ENCODE measurements around the gene DOCK8. TPM values are rescaled to one million over a fixed set of nuclear protein-coding genes. Genes with fewer than 3 reads are reported as not detected.

The DOCK8 gene
- total RNA-seq, 1 donor from 2014 or later, result 0.22 TPM

- TF ChIP-seq, protein P1, sequence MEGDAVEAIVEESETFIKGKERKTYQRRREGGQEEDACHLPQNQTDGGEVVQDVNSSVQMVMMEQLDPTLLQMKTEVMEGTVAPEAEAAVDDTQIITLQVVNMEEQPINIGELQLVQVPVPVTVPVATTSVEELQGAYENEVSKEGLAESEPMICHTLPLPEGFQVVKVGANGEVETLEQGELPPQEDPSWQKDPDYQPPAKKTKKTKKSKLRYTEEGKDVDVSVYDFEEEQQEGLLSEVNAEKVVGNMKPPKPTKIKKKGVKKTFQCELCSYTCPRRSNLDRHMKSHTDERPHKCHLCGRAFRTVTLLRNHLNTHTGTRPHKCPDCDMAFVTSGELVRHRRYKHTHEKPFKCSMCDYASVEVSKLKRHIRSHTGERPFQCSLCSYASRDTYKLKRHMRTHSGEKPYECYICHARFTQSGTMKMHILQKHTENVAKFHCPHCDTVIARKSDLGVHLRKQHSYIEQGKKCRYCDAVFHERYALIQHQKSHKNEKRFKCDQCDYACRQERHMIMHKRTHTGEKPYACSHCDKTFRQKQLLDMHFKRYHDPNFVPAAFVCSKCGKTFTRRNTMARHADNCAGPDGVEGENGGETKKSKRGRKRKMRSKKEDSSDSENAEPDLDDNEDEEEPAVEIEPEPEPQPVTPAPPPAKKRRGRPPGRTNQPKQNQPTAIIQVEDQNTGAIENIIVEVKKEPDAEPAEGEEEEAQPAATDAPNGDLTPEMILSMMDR (IDR thresholded peaks at IDR 0.05; ENCODE audit: partially characterized antibody, unreplicated experiment), result no peak
- no peak overlapping the region for H3K4me3 Mint-ChIP-seq (ENCODE audit: unreplicated experiment)
- DNase-seq, result no peak
- no peaks in the 10 kb centered on the region for H3K9me3 Mint-ChIP-seq (ENCODE audit: unreplicated experiment)
- no peak overlapping the region for H3K27ac Mint-ChIP-seq (ENCODE audit: unreplicated experiment)
- no peaks in the 10 kb centered on the region for H3K4me1 Mint-ChIP-seq (ENCODE audit: low read depth, unreplicated experiment)
- no peaks in the 10 kb centered on the region for H3K27me3 Mint-ChIP-seq (ENCODE audit: unreplicated experiment)
- H3K36me3 Mint-ChIP-seq (ENCODE audit: unreplicated experiment), result no peaks in the 10 kb centered on the region
These were observed 262.5 kb downstream of the DOCK8 start for GRCh38 chr9:477193-477592.

DNA sequence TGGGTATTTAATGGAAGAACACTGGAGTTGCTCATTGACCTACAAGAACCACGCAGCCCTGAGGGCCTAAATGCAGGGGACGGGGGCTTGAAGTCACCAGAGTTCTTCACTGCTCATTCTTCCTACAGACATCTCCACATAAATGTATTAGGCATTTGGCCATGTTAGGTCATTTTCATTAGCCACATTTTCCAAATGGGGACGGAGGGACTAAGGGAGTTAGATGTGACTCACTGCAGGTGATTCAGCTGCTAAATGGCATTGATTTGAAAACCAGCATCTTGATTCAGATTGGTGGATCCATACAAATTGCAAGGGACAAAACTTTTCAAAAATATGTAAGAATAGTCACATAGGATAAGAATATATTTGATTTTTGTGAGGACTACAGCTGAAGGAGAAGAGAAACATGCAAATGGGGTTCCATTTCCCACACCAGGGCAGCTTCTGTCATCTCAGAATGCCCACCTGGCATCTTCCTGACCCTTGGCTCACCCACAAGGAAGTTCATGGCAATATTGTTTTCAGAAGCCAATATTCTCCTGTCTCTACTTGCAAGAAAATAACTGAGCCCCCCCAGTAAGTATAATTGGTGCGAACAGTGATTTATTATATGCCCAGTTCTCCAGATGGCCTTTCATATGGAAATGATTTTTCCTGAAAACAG is 264.8 kb downstream of the DOCK8 start:
- TF ChIP-seq, protein P1 (IDR thresholded peaks at IDR 0.05; ENCODE audit: partially characterized antibody, unreplicated experiment), result no peak

GRCh38 chr9:479971-480350 is 265.3 kb downstream of the DOCK8 start:
- Mint-ChIP-seq H3K4me1 (ENCODE audit: low read depth, unreplicated experiment) (no peaks in the 10 kb centered on the region), H3K9me3 (ENCODE audit: unreplicated experiment) (peaks cover 3% of the 10 kb centered on the region), H3K27me3 (ENCODE audit: unreplicated experiment) (peaks cover under 1% of the 10 kb centered on the region), H3K36me3 (ENCODE audit: unreplicated experiment) (peaks cover 12% of the 10 kb centered on the region), H3K27ac (ENCODE audit: unreplicated experiment) (no peak overlapping the region), H3K4me3 (ENCODE audit: unreplicated experiment) (no peak overlapping the region)
- no peak for DNase-seq
- TF ChIP-seq, protein P1 (IDR thresholded peaks at IDR 0.05; ENCODE audit: partially characterized antibody, unreplicated experiment), result no peak

More for the DNA sequence above, 264.8 kb downstream of the DOCK8 start:
- no peak overlapping the region for H3K27ac Mint-ChIP-seq (ENCODE audit: unreplicated experiment)
- no peaks in the 10 kb centered on the region for H3K4me1 Mint-ChIP-seq (ENCODE audit: low read depth, unreplicated experiment)
- H3K36me3 Mint-ChIP-seq (ENCODE audit: unreplicated experiment), result peaks cover 8% of the 10 kb centered on the region
- no peaks in the 10 kb centered on the region for H3K9me3 Mint-ChIP-seq (ENCODE audit: unreplicated experiment)
- no peak for DNase-seq
- H3K27me3 Mint-ChIP-seq (ENCODE audit: unreplicated experiment), result no peaks in the 10 kb centered on the region
- H3K4me3 Mint-ChIP-seq (ENCODE audit: unreplicated experiment), result no peak overlapping the region

GRCh38 chr9:482739-483138 is 268.1 kb downstream of the DOCK8 start:
- Mint-ChIP-seq H3K9me3 (ENCODE audit: unreplicated experiment) (peaks cover 3% of the 10 kb centered on the region), H3K4me3 (ENCODE audit: unreplicated experiment) (no peak overlapping the region), H3K27ac (ENCODE audit: unreplicated experiment) (no peak overlapping the region), H3K27me3 (ENCODE audit: unreplicated experiment) (peaks cover 2% of the 10 kb centered on the region), H3K36me3 (ENCODE audit: unreplicated experiment) (peaks cover 12% of the 10 kb centered on the region), H3K4me1 (ENCODE audit: low read depth, unreplicated experiment) (no peaks in the 10 kb centered on the region)
- DNase-seq, result no peak
- TF ChIP-seq, protein P1 (IDR thresholded peaks at IDR 0.05; ENCODE audit: partially characterized antibody, unreplicated experiment), result no peak

DNA sequence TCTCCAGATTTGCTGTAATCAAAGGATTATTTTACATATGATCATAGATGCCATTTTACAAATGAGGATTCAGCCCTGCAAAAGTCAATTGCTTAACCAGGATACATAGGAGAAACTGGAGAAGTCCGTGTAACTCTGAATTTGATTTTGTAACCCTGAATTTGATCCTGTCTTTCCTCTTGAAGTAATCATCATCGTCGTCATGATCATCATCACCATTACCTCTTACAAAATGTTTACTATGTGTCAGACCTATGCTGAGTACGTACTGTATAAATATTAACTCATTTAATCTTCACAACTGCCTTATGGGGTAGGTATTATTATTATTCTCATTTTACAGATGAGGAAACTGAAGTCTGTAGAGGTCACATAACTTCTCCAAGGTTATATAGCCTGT is 271.5 kb downstream of the DOCK8 start:
- H3K36me3 Mint-ChIP-seq (ENCODE audit: unreplicated experiment), result peaks cover 12% of the 10 kb centered on the region
- DNase-seq, result no peak
- H3K27ac Mint-ChIP-seq (ENCODE audit: unreplicated experiment), result no peak overlapping the region
- peaks cover 3% of the 10 kb centered on the region for H3K9me3 Mint-ChIP-seq (ENCODE audit: unreplicated experiment)
- H3K4me3 Mint-ChIP-seq (ENCODE audit: unreplicated experiment), result no peak overlapping the region
- no peaks in the 10 kb centered on the region for H3K4me1 Mint-ChIP-seq (ENCODE audit: low read depth, unreplicated experiment)
- H3K27me3 Mint-ChIP-seq (ENCODE audit: unreplicated experiment), result peaks cover 2% of the 10 kb centered on the region
- TF ChIP-seq, protein P1 (IDR thresholded peaks at IDR 0.05; ENCODE audit: partially characterized antibody, unreplicated experiment), result no peak

Measured in glutamatergic neuron (in vitro differentiated cells).